HG02885 (cell line): ENCODE data around the gene PLA2G6.
"Not testable (repeated sequence)": the region's sequence is repeated elsewhere in the genome, so short reads cannot be mapped to it uniquely, and the experiment has no call there.

Source experiments
- ATAC-seq: cut with Tn5 transposase; IDR thresholded peaks from one replicate; pipeline ENCODE4 v1.9.1; 2021; ENCODE audit warnings: mild to moderate bottlenecking; ENCODE audit not compliant: unreplicated experiment, poor library complexity

The PLA2G6 gene

DNA sequence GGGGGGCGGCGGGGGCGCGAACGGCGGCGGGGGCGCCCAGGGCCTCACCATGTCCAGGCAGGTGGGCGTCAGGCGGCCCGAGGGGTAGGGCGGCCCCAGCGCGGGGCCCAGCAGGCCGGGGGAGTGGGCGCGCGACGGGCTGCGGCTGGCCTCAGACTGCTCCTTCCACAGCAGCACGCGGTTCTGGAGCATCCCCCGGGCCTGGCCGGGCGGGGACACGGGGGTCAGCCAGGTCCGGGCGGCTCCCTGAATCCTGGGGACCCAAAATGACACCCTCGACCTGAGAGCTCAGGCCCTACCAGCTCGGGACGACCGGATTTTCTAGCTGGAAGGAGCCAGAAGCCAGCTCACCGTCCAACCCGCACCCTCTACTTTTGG is 92.2 kb downstream of the PLA2G6 start:
- no peak for ATAC-seq

DNA sequence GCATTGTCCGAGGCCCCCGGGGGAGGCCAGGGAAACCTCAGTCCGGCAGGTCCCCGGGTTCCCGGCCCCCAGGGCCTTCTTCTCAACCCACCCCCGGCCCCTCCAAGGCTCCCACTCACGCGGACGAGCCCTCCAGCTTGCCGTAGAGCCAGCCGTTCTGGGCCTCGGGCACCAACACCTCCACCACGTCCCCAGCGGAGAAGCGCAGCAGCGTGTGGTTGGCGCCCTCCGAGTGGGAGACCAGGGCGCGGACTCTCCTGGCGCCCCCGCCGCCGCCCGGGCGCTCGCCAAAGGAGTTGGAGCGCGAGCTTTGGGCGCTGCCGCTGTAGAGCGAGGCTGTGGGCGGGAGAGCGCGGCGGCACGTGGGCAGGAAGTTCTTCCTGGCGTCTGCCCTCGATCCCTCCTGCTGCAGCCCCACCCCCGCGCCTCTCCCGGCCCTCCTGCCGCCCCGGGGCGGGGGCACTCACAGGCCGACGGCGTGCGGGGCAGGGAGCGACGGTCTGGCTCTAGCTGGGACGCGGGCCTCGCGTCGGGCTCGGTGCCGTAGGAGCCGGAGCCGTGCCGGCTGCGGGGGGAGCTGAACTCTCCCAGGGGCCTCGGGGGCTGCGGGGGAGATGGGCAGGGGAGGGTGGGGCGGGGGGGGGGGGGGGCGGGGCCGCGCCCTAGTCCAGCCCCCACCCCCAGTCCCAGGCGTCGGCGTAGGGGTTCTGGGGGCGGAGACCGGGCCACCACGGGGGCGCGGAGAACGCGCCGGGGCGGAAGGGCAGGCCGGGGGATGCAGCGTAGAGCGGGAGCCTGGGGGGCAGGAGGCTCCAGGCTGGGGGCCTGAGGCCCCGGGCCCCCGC is 92.8 kb downstream of the PLA2G6 start:
- ATAC-seq = no peak

DNA sequence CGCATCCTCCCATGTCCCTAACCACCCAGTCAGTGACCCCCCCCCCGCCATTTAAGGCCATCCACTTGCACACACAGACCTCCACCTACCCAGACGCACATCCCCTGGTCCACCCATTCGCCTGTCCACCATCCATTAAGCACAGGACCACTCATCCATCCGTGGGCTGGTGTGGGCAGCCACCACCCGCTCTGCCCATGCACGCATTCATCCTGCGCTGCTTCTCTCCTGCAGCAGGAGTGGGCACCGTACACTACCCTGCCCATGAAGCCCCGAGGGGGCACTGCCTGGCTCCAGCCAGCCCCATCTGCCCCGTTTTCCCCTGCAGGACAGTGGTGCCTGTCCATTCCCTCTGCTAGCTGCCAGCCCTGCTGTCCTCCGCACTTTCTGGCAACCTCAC is 93.8 kb downstream of the PLA2G6 start:
- ATAC-seq = no peak

DNA sequence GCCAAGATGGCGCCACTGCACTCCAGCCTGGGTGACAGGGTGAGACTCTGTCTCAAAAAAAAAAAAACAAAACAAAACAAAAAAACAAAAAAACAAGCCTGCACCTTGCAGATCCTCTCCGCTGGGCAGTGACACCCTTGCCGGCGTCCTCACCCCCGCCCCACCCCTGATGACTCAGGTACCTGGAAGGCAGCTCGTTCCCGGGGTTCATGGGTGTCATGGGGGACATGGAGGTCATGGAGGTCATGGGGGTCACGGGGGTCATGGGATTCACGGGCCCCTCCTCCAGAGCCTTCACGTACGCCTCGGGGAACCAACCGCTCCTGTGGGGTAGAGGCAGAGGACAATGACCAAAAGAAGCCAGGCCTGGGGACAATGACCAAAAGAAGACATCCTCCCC is 94.7 kb downstream of the PLA2G6 start:
- no peak for ATAC-seq

DNA sequence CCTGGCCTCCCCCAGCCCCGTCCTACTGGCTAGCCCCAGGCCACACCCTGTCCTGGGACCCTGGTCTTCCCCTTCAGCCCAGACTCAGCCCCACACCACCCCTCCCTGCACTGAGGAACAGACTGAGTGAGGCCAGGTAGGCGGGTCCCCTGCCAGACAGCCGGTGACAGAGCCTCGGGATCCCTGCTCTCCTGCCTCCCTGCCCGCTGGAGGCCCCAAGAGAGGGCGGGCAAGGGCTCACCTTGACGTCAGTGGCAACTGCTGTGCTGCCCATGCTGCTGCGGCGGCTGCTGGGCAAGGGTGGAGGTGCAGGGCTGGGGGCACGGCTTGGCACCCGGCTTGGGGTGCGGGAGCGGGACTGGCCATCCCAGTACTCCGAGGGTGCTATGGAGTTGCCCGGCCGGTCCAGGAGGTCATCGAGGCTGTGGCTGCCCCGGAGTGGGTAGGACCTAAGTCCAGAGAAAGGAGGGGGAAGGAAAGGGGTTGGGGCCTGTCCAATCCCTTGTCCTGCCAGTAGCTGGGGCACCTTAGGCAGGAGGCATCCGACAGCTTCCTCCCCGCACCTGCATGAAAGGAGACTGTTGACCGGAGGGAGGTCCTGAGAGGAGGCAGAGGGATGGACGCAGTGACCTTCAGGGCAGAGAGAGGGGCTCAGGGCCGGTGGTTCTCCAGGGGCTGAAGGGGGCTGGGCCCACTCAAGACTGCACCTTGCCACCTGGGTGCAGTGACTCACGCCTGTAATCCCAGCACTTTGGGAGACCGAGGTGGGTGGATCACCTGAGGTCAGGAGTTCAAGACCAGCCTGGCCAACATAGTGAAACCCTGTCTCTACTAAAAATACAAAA is 95.4 kb downstream of the PLA2G6 start:
- no peak for ATAC-seq

DNA sequence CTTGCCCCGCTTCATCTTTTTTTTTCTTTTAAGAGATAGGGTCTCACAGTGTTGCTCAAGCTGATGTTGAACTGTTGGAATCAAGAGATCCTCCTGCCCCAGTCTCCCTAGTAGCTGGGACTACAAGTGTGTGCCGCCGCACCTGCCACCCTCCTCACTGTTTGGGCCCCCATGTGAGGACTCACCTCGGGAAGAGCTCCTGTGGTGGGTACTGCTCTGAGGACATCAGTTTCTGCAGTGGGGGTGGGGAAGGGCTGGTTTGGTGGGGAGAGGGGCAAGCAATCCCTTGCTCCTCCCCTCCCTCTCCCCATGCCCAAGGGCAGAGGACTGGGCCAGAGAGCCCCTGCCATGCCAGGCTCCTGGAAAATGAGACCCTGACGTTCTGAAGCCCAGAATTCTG is 96.1 kb downstream of the PLA2G6 start:
- no peak for ATAC-seq

DNA sequence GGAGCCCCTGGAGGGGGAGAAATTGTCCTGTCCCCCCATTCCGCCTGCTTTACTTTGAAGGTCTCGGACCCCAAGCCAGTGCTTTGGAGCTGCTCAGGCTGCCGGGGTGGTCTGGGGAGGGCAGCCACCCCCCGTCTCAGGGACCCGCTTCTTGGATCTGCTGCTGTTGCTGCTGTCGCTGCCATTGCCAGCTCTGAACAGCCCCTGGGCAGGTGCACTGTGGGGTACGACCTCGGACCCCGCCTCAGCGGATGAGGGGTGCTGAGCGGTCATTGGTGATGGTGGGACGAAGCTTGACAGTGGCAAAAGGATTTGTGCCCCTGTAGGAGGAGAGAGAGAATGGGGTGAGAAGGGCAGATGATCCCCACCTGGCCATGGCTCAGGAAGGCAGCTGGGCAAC is 96.6 kb downstream of the PLA2G6 start:
- ATAC-seq = no peak

DNA sequence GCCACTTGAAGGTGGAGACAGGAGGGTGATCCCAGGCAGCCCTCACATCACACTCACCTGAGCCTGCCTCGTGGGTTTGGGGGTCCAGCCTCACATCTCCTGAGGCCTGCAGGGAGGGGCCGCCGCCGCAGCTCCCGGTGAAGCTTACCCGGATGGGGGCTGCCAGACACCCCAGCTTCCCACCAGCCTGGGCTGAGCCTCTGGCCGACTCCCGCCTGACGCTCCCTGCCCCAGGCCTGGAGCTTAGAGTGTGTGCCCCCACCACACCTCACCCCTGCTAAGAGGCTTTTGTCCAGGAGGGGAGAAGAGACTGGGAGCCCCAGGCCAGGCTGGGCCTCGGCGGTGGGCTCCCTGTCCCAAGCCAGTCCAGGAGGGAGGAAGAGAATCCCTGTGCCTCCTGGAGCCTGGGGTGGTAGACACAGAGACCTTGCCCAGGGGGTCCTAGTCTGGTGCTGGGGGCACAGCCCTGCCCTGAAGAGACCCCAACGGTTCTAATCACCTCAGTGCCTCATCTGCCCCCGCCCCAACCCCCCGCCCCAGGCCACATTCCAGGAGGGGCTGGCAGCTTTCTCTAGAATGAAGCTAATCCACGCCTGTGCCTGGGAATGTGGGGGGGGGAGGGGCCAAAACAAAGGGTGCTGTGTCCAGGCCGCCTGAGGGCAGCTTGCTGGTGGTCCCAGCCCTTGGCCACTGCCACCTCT is 97.5 kb downstream of the PLA2G6 start, which contains the start of gene SLC16A8:
Gene SLC16A8 (minus strand): TSS at position 254 of the 701 bp plus-strand sequence. CDS start 1,311 bp downstream, outside the sequence.
- ATAC-seq = no peak

DNA sequence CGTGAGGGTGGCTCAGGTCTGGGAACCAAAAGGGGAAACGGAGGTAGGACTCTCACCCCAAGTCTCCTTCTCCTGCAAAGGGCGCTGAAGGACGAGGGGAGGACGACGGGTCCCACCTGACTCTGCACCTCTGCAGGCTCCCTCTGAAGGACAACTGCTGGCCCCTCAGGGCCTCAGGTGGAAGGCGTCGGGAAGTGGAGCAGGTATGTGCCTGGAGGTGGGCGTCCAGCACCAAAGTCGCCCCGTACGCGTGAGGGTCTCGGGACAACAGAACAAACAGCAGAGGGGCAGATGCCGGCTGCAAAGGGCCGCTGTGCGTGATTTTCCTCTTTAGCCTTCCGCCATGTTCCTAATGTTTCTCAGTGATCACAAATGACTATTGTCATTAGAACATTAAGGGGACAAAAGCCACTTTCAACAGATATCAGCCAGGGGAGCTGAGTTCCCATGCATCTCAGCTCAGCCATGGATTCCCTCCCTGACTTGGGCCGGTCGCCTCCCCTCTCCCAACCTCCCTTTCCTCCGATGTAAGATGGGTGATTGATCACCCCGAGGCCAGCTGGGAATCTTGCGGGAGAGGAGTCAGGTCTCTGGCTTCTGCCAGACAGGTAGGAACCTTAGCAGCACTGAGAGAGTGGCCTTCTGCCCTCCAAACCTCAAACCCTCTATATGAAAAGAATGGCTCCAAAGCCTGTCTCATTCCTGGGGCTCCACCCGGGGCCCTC is 98.5 kb downstream of the PLA2G6 start:
- ATAC-seq = no peak

DNA sequence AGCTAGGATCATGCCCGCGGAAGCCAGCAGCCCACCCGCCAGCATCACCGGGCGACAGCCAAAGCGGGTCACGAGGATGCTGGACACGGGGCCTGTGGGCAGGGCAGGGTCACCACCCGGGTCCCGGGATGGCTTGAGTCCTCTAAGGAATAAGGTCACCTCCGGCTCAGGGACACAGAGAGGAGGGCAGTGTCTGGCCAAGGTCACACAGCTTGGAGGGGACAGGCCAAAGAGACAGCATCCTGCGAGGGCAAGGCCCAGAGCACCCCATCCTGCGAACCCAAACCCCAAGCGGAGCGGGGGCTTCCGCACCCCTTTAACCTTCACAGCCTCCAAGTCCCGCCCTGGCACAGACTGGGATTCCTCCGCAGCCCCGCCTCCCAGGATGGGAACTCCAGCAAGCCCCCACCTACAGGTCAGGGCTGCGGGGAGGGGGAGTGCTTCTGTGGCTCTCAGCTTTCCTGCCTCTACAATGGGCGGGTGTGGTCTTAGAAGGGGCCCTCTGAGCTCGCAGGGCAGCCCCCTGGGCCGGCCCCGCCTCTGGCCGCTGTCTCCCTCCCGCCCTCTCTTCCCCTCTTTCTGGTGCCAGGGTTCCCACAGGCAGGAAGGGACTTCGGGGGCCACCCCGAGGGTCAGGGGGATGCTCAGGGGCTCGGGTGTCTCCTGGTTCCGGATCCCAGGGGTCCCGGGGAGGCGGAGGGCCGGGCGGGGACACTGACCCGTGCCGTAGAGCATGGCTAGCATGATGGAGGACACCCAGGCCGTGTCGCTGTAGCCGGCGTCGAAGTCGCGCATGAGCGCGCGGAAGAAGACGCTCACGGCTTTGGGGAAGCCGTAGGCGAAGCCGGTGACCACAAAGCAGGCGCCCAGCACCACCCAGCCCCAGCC is 99.4 kb downstream of the PLA2G6 start:
- ATAC-seq = no peak

DNA sequence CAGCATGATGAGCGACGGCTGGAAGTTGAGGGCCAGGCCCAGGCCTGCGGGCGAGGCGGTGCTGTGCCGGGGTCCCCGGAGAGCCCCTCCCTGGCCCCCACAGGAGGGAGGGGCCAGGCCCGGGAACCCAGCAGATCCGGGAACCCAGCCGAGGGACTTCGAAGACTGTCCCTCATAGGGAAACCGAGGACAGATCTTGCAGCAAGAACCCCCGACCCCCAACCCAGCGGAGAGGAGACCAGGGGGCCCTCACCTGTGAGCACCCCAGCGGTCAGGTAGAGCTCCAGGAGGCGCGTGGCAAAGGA is 100.0 kb downstream of the PLA2G6 start:
- no peak for ATAC-seq

DNA sequence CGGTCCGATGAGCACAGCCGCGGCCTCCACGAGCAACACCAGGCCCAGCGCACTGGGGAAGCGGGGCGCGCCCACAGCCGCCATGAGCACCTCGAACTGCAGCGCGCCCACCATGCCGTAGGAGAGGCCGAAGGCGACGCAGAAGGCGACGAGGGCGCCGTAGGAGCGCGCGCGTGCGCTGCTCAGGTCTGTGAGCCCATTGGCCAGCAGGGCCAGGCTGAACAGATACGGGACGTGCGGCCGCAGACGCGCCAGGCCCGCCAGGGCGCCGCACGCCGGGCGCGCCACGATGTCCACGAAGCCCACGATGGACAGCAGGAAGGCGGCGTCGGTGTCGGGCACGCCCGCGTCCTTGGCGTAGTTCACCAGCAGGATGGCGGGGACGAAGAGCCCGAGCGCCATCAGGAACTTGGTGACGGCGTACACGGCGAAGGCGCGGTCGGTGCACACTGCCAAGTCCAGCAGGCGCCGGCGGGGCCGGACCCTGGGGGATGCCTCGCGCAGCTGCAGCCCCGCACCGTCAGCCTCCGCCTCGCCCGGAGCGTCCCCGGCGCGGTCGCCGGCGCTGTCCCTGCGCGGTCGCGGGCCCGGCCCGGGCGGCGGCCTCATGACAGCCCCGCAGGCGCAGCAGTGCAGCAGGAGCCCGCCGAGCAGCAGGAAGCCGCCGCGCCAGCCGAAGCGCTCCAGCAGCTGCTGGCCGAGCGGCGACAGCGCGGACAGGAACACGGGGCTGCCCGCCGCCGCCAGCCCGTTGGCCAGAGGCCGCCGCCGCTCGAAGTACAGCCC is 100.6 kb downstream of the PLA2G6 start:
- ATAC-seq = no peak

DNA sequence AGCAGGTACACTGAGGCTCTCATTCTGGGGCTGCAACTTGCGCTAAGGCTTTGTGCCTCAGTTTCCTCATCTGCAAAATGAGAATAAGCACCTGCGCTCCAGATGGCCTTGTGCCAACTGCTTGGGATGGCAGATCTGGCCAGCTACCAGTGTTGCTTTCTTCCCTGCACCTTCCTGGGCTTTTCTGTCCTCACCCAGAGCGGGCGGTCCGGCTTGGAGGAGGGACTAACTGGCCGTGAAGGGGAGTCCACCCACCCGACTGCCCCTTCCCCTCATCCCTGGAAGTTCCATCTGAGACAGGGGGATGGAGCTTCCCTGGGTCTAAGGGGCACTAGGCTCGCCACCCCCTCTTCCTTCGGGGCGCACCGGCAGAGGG is 101.2 kb downstream of the PLA2G6 start:
- ATAC-seq = no peak

DNA sequence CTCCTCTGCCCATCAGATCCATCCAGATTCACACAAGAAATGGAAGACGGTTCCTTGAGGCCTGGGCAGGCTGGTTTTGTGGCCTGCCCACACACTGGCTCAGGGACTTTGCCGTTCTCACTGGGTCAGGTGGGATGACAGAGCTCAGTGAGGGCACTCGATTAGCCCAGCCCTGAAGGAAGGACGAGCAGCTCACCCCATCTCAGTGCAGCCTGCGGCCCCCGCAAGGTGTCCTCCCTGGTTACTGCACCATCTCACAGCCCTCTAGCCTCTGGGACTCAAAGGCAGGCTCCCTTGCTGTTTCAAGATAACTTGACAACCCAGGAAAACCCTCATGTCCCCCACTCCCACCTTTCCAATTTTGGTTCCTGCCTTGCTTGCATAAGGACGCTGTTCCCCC is 101.8 kb downstream of the PLA2G6 start:
- no peak for ATAC-seq

DNA sequence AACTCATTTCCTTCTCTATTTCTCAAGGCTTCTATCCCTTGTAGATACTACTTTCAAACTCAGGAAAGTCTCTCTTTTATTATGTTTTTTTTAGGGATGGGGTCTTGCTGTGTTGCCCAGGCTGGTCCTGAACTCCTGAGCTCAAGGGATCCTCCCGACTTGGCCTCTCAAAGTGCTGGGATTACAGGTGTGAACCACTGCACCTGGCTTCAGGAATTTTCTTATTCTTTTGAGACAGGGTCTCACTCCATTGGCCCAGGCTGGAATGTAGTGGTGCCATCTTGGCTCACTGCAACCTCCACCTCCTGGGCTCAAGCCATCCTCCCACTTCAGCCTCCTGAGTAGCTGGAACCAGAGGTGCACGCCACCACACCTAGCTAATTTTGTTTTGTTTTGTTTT is 102.4 kb downstream of the PLA2G6 start:
- not testable (repeated sequence) for ATAC-seq

DNA sequence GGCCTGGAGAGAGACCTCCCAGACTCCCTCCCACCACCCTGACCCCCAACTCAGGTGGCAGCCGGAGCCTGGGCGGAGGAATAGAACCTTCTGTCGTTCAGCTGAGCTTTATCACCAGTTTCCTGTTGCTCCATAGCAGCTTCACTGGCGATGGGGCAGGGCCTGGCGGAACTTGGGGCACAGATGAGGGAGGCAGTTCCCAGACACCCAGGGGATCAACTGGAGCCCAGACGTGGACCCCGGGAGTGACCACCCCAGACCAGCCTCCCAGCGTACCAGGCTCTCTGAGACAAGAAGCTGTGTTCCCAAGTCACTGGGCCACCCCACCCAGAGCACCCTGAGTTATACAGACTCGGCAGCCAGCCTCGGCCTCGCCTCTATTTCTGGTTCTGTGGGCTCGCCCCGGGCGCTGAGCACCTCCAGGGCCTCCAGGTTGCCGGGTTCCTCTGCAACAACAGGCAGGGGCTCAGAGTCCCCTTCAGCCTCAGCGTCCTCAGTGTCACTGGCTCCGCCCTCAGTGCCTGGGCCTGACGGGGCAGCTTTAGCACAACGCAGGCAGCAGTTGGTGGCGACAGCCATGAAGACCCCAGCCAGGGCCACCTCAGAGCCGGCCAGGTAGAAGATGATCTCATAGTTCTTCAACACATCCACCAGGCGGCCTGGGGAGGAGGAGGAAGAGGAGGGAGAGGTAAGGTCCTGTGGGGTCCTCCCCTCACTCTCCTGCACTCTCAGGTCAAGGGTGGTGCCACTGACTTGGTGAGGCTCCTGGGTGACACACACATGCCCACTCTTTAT is 103.4 kb downstream of the PLA2G6 start:
- ATAC-seq = no peak

DNA sequence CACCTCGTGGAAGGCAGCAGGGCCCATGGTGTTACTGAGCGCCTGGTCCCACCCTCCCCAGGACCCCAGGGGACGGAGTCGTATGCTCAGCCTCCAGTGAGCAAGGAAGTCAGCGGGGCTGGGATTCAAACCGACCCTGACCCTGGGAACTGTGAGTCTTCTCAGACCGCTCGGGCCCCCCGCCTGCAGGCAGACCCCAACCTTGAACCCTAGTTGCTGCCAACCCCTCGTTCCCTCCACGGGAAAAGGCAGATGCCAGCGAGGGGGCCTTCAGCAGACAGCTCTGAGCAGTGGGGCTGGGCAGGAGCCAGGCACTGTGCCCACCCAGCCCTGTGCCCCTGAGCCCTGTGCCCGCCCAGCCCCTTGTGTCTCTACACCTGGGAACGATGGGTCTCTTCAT is 104.0 kb downstream of the PLA2G6 start:
- ATAC-seq = no peak

DNA sequence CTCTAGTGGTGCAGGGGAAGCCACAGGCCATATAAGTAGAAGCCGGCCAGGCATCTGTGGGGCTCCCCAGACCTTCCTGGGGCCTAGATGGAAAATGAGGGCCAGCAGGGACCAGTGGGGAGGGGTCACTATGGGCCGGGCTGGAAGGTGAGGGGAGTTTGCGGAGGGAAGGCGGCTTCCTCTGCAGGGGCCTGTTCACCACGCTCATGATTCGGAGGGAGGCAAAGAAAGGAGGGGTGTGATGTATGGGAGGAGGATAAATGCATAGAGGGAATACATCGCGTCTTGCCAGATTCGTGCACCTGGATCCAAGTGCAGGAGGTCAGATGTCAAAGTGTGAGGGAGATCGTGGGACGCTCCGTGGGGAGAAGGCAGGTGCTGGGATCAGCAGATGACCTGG is 104.5 kb downstream of the PLA2G6 start:
- ATAC-seq = no peak
